ENCODE data around the gene ATXN10. TPM values are rescaled to one million over a fixed set of nuclear protein-coding genes. Genes with fewer than 3 reads are reported as not detected.

The ATXN10 gene
- total and polyA plus RNA-seq, 10 of the 15 experiments (the other 5 are each of a cell fraction or from before 2014, with no cell fraction given): 29.2 to 249 (median 146) TPM

- Histone ChIP-seq H2AFZ (ENCODE audit: control insufficient read depth, low read depth, low read length) (peak overlapping the region; percentile 87), H3K79me2 (ENCODE audit: control insufficient read depth, insufficient read depth, low read length) (peaks cover 61% of the 10 kb centered on the region), H3K27ac (ENCODE audit: control insufficient read depth, insufficient read depth) (peak overlapping the region; percentile 92), H3K4me1 (ENCODE audit: control insufficient read depth, insufficient read depth, low read length) (peaks cover 18% of the 10 kb centered on the region; the same call in 1 of the 2 replicates), H4K20me1 (ENCODE audit: control insufficient read depth, insufficient read depth) (no peaks in the 10 kb centered on the region), H3K9ac (ENCODE audit: control insufficient read depth, insufficient read depth, low read length) (peak overlapping the region; percentile 97), H3K4me2 (ENCODE audit: control insufficient read depth, insufficient read depth) (peak overlapping the region; percentile 97), H3K27me3 (replicated peaks in 1 of 2; ENCODE audit: control insufficient read depth in 2 of 2, insufficient read depth in 2 of 2, low read length in 1 of 2) (no peaks in the 10 kb centered on the region), H3K9me3 (replicated peaks; ENCODE audit: control insufficient read depth, insufficient read depth, low read length) (no peaks in the 10 kb centered on the region; the same call in 1 of the 3 replicates), H3K4me3 (peak overlapping the region; percentile 96), H3K36me3 (ENCODE audit: control insufficient read depth in 2 of 2, insufficient read depth in 2 of 2, low read length in 1 of 2) (peaks cover 0 to 8% of the 10 kb centered on the region in 2 experiments; a peak in 2 of 4 replicates)
- ATAC-seq: peak; percentile 43
- intact Hi-C loops (cut with micrococcal nuclease; ENCODE audit: unreplicated experiment): loop anchor here (5.0 kb wide), 1 partner anchor 104 kb away; no protein-coding TSS in a partner anchor
- SMC1A ChIA-PET (ENCODE audit: uncharacterized antibody, unreplicated experiment): interaction anchor here (1.5 to 2.2 kb wide), 2 partner anchors 9 to 48 kb away, joined by 5 to 6 read pairs; no protein-coding TSS in a partner anchor
- DNase-seq (ENCODE audit: low read depth, low spot score): no peak
- RAD21 ChIA-PET (ENCODE audit: unreplicated experiment): interaction anchor here (1.0 to 1.2 kb wide), 2 partner anchors 9 to 23 kb away, joined by 3 to 4 read pairs; no protein-coding TSS in a partner anchor
- TF ChIP-seq ZNF217 (IDR thresholded peaks at IDR 0.05) (peak; percentile 28; the same call in 1 of the 2 replicates), ZBED1 (IDR thresholded peaks at IDR 0.05; ENCODE audit: borderline replicate concordance) (no peak), RUNX3 (IDR thresholded peaks at IDR 0.05; ENCODE audit: low read length) (no peak), RCOR1 (conservative IDR thresholded peaks at IDR 0.05; ENCODE audit: low read depth, low read length) (no peak), RFX5 (IDR thresholded peaks at IDR 0.05; ENCODE audit: low read depth, low read length) (no peak), CBX5 (IDR thresholded peaks at IDR 0.05; ENCODE audit: low read depth) (no peak), TCF7 (IDR thresholded peaks at IDR 0.05; ENCODE audit: borderline replicate concordance) (no peak), DPF2 (IDR thresholded peaks at IDR 0.05) (no peak), NR2C1 (IDR thresholded peaks at IDR 0.05) (no peak), FOXM1 (IDR thresholded peaks at IDR 0.05; ENCODE audit: low read depth, low read length) (no peak), HDAC2 (IDR thresholded peaks at IDR 0.05) (no peak), ATF7 (IDR thresholded peaks at IDR 0.05; ENCODE audit: low read depth) (no peak), SIN3A (IDR thresholded peaks at IDR 0.05; ENCODE audit: low read depth, low read length) (no peak), CBFB (IDR thresholded peaks at IDR 0.05; ENCODE audit: low read depth) (no peak), SPI1 (IDR thresholded peaks at IDR 0.05; ENCODE audit: borderline replicate concordance, insufficient read depth, low read depth, low read length) (peak; percentile 66), JUNB (IDR thresholded peaks at IDR 0.05) (no peak), CHD4 (IDR thresholded peaks at IDR 0.05) (no peak), ZNF622 (IDR thresholded peaks at IDR 0.05) (no peak), USF1 (IDR thresholded peaks at IDR 0.05; ENCODE audit: borderline replicate concordance, extremely low read length, insufficient read depth, low read depth, low read length) (no peak), HDGF (IDR thresholded peaks at IDR 0.05) (peak; percentile 81; the same call in 1 of the 2 replicates), TCF12 (IDR thresholded peaks at IDR 0.05; ENCODE audit: low read depth, low read length) (no peak), ZZZ3 (IDR thresholded peaks at IDR 0.05; ENCODE audit: control insufficient read depth, insufficient read length, low read depth) (no peak), POLR2AphosphoS2 (IDR thresholded peaks at IDR 0.05; ENCODE audit: low read depth, low read length) (no peak), IKZF1 (conservative IDR thresholded peaks at IDR 0.05) (no peak), NBN (IDR thresholded peaks at IDR 0.05) (no peak)
- CTCF ChIA-PET: interaction anchor here (1.2 kb wide), 1 partner anchor 190 kb away, joined by 3 read pairs; no protein-coding TSS in a partner anchor
- POLR2A ChIA-PET: no interaction called here
- TSS peak; percentile 55 for BruUV-seq (replicated peaks)
- in situ Hi-C loops (cut with MboI): no loop called here
- FAIRE-seq: peak; percentile 68
- WGBS (ENCODE audit: insufficient coverage, insufficient replicate concordance, low lambda C conversion rate, missing lambda C conversion rate): 12% methylated on average over 14 of the region's 14 CpGs
These were observed 1.2 kb downstream of the ATXN10 start for GRCh38 chr22:45672564-45673481.

All from GM12878 (cell line).